NCI-H345 treated with DMSO at 0.1 percent for 48 hours (cell line): ENCODE measurements around the gene SLC8A3.
A peak's percentile ranks its signal among the peaks of the same experiment; 100 is the strongest.

Experiments
- DNase-seq: peaks from one replicate; lab custom pipeline; 2025; ENCODE audit not compliant: unreplicated experiment; lab: John Stamatoyannopoulos, UW

Gene SLC8A3

GRCh38 chr14:70002589-70003346, 186.0 kb downstream of the SLC8A3 start:
- DNase-seq: peak; percentile 66

DNA sequence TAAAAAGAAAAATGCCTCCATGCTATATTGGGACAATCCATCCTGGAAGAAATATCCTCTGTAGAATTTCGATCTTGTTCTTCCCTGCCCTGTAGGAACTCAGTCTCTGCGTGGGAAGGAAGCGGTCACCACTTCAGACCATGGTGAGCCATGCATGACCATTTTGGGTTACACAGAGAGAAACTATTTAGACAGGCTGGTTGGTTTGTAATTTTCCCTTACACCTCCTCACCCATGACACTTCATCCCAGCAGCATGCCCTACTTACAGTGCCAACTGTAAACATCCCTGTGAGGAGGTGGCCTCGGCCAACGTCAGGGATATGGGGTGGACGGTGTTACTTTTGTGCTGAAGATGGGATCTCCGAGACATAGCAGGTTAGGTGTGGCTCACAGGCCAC, 188.2 kb downstream of the SLC8A3 start:
- no peak for DNase-seq

DNA sequence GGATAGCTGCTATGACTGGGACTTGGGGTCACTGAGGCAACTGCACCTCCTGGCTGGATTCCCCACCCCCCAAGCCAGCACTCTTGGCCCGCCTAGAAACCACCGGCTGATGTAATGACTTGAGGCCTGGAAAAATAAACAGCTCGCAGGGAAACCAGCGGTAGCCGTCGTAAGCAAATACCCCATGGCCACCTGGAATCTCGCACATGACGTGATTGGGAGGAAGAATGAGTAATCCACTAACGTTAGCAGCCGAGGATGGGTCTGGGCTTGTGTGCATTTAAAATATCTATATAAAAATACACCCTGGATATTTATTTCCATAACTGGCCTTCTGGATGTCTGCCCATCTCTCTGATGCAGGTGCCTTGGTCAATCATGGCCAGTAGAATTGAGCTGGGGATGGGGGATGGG, 189.5 kb downstream of the SLC8A3 start:
- no peak for DNase-seq

DNA sequence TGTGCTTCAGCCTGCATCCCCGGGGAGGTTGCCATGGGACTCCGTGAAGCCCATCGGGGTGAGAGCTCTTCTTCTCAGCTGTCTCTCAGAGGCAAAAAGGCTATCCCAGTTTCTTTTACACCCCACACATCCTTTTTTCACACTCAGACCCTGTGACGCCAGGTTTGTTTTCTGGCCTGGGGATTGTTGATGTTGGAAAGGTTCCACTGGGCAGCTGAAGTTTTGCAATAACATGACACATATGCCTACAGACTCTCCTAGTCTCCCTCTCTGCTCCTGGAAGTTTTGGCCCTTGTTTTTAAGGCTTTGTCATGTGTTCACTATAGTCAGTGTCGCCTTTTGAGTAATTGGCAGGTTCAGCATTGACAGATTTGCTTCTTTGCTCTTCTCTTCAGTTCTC, 190.9 kb downstream of the SLC8A3 start:
- no peak for DNase-seq

DNA sequence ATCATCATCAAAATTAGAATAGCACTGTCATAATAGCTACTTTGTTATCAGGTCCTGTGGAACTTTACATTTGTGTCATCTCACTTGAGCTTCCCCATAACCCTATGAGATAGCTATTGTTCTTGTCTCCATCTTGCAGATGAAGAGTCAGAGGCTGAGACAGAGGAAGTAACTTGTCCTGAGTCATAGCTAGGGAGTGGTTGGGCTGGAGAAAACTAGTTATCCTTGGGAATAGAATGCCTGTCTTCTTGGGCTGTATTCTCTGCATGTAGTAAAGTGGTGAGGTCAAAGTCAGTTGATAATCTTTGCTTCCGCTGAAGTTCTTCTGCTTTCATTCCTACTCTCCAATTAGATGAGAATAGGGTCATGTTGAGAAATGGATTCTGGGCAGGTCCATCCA, 192.5 kb downstream of the SLC8A3 start:
- no peak for DNase-seq
